K562 (cell line): ENCODE results near the gene CBX8. TPM values are rescaled to one million over a fixed set of nuclear protein-coding genes. Genes with fewer than 3 reads are reported as not detected.

ENCODE experiments used
- TRIM28 ChIP-seq: fragments of 450-650 bp; IDR thresholded peaks from 2 replicates; pipeline ENCODE4 v1.6.1; 2017
- polyA plus RNA-seq, 8 experiments: library from polyadenylated mRNA; depleted of rRNA in 4 of 8; stranded (reverse) in 5 of 8; unstranded in 3 of 8; fragments of >200 nt; fragmentation: Nextera tagmentation in 2 of 8; fragmentation: Illumina TruSeq in 1 of 8; extraction: Ambion mirVana in 2 of 8; extraction: Trizol in 1 of 8; gene quantifications; 2 replicates each; pipeline versions ENCODE4 v1.2.1 to v1.2.3, GENCODE V29; 2011 to 2014; ENCODE audit warnings: inconsistent platforms in 1 of 8, missing spikeins in 1 of 8
- total RNA-seq, 7 experiments: library from RNA; depleted of rRNA in 6 of 7; stranded (reverse); fragments of >200 nt in 6 of 7; fragmentation: Illumina TruSeq in 2 of 7; extraction: Trizol in 2 of 7; gene quantifications; 2 replicates each; pipeline versions ENCODE4 v1.2.1 to v1.2.3, GENCODE V29; 2011 to 2021; ENCODE audit warnings: low replicate concordance in 1 of 7
- TF ChIP-seq, protein P1 (sequence below): fragments of 450-650 bp; IDR thresholded peaks from 2 replicates; pipeline ENCODE4 v1.6.1; 2016; ENCODE audit warnings: mild to moderate bottlenecking, moderate library complexity
- TF ChIP-seq, protein P2 (sequence below): sonication (generic); formaldehyde crosslinking; IDR thresholded peaks from 2 replicates; pipeline ENCODE4 v1.8.0; 2023; ENCODE audit warnings: missing genetic modification reagents, mild to moderate bottlenecking, borderline replicate concordance

The CBX8 gene
- total and polyA plus RNA-seq, 9 of the 15 experiments (the other 6 are each of a cell fraction or from before 2014, with no cell fraction given) = 0.08 to 11.9 (median 2.6) TPM

DNA sequence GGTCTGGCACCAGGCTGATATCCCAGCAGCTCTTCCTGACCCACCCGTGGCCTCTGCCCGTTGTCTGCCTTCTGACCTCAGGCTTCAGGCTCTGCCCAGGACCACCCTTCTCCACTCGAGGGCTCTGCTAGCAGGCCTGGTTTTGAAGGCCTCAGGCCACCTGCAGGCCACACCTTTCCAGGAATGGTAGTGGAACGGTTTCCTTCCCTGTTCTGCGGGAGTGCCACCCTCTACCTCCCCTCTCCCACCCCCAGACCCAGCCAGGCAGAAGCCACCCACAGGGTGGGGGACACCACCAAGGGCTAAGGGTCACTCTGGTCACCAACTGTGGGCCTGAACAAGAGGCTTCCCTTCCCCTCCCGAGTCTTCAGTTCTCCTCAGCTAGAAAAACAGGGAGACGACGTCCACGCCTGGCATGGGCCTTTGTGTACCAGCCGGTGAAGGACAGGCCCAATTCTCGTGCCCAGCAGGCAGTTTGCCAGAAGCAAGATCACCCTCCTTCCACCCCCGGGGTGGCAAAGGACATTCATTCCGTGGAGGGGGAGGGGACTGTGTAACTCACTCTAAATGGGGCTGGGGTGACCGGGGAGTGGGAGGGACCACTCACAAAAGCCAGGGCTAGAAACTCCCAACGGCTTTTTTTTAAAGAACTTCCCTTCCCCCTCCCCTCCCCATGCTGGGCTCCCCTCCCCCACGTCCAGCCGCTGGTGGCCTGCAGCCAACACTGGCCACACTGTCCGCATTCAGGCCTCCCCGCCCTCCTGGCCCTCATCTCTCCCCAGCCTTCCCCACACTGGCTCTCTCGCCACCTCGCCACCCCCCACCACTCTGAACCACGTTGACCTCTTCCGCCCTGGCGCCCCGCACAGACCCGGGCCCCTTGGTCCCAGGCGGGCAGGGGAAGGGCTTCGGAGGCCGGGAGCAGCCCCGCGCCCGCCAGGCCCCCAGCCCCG is 34.7 kb upstream of the CBX8 start (continued):
- TF ChIP-seq, protein P1, sequence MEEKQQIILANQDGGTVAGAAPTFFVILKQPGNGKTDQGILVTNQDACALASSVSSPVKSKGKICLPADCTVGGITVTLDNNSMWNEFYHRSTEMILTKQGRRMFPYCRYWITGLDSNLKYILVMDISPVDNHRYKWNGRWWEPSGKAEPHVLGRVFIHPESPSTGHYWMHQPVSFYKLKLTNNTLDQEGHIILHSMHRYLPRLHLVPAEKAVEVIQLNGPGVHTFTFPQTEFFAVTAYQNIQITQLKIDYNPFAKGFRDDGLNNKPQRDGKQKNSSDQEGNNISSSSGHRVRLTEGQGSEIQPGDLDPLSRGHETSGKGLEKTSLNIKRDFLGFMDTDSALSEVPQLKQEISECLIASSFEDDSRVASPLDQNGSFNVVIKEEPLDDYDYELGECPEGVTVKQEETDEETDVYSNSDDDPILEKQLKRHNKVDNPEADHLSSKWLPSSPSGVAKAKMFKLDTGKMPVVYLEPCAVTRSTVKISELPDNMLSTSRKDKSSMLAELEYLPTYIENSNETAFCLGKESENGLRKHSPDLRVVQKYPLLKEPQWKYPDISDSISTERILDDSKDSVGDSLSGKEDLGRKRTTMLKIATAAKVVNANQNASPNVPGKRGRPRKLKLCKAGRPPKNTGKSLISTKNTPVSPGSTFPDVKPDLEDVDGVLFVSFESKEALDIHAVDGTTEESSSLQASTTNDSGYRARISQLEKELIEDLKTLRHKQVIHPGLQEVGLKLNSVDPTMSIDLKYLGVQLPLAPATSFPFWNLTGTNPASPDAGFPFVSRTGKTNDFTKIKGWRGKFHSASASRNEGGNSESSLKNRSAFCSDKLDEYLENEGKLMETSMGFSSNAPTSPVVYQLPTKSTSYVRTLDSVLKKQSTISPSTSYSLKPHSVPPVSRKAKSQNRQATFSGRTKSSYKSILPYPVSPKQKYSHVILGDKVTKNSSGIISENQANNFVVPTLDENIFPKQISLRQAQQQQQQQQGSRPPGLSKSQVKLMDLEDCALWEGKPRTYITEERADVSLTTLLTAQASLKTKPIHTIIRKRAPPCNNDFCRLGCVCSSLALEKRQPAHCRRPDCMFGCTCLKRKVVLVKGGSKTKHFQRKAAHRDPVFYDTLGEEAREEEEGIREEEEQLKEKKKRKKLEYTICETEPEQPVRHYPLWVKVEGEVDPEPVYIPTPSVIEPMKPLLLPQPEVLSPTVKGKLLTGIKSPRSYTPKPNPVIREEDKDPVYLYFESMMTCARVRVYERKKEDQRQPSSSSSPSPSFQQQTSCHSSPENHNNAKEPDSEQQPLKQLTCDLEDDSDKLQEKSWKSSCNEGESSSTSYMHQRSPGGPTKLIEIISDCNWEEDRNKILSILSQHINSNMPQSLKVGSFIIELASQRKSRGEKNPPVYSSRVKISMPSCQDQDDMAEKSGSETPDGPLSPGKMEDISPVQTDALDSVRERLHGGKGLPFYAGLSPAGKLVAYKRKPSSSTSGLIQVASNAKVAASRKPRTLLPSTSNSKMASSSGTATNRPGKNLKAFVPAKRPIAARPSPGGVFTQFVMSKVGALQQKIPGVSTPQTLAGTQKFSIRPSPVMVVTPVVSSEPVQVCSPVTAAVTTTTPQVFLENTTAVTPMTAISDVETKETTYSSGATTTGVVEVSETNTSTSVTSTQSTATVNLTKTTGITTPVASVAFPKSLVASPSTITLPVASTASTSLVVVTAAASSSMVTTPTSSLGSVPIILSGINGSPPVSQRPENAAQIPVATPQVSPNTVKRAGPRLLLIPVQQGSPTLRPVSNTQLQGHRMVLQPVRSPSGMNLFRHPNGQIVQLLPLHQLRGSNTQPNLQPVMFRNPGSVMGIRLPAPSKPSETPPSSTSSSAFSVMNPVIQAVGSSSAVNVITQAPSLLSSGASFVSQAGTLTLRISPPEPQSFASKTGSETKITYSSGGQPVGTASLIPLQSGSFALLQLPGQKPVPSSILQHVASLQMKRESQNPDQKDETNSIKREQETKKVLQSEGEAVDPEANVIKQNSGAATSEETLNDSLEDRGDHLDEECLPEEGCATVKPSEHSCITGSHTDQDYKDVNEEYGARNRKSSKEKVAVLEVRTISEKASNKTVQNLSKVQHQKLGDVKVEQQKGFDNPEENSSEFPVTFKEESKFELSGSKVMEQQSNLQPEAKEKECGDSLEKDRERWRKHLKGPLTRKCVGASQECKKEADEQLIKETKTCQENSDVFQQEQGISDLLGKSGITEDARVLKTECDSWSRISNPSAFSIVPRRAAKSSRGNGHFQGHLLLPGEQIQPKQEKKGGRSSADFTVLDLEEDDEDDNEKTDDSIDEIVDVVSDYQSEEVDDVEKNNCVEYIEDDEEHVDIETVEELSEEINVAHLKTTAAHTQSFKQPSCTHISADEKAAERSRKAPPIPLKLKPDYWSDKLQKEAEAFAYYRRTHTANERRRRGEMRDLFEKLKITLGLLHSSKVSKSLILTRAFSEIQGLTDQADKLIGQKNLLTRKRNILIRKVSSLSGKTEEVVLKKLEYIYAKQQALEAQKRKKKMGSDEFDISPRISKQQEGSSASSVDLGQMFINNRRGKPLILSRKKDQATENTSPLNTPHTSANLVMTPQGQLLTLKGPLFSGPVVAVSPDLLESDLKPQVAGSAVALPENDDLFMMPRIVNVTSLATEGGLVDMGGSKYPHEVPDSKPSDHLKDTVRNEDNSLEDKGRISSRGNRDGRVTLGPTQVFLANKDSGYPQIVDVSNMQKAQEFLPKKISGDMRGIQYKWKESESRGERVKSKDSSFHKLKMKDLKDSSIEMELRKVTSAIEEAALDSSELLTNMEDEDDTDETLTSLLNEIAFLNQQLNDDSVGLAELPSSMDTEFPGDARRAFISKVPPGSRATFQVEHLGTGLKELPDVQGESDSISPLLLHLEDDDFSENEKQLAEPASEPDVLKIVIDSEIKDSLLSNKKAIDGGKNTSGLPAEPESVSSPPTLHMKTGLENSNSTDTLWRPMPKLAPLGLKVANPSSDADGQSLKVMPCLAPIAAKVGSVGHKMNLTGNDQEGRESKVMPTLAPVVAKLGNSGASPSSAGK = peak; percentile 81
- no peak for TF ChIP-seq TRIM28
- TF ChIP-seq, protein P2, sequence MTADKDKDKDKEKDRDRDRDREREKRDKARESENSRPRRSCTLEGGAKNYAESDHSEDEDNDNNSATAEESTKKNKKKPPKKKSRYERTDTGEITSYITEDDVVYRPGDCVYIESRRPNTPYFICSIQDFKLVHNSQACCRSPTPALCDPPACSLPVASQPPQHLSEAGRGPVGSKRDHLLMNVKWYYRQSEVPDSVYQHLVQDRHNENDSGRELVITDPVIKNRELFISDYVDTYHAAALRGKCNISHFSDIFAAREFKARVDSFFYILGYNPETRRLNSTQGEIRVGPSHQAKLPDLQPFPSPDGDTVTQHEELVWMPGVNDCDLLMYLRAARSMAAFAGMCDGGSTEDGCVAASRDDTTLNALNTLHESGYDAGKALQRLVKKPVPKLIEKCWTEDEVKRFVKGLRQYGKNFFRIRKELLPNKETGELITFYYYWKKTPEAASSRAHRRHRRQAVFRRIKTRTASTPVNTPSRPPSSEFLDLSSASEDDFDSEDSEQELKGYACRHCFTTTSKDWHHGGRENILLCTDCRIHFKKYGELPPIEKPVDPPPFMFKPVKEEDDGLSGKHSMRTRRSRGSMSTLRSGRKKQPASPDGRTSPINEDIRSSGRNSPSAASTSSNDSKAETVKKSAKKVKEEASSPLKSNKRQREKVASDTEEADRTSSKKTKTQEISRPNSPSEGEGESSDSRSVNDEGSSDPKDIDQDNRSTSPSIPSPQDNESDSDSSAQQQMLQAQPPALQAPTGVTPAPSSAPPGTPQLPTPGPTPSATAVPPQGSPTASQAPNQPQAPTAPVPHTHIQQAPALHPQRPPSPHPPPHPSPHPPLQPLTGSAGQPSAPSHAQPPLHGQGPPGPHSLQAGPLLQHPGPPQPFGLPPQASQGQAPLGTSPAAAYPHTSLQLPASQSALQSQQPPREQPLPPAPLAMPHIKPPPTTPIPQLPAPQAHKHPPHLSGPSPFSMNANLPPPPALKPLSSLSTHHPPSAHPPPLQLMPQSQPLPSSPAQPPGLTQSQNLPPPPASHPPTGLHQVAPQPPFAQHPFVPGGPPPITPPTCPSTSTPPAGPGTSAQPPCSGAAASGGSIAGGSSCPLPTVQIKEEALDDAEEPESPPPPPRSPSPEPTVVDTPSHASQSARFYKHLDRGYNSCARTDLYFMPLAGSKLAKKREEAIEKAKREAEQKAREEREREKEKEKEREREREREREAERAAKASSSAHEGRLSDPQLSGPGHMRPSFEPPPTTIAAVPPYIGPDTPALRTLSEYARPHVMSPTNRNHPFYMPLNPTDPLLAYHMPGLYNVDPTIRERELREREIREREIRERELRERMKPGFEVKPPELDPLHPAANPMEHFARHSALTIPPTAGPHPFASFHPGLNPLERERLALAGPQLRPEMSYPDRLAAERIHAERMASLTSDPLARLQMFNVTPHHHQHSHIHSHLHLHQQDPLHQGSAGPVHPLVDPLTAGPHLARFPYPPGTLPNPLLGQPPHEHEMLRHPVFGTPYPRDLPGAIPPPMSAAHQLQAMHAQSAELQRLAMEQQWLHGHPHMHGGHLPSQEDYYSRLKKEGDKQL (CRISPR knock-in tag) = no peak
